OCI-LY7 (cell line): ENCODE results near the gene CRTAP. TPM values are rescaled to one million over a fixed set of nuclear protein-coding genes. Genes with fewer than 3 reads are reported as not detected.
"Not testable (repeated sequence)": the region's sequence is repeated elsewhere in the genome, so short reads cannot be mapped to it uniquely, and the experiment has no call there.

Source experiments
- BruUV-seq: library from RNA; stranded (reverse); fragments of 400-500 nt; replicated peaks from 2 replicates; lab custom pipeline; 2021; lab: Mats Ljungman, UMichigan
- CTCF ChIA-PET: fragments of 300-600 bp; sonication (Branson Sonifier 250); formaldehyde crosslinking; loops from one replicate; lab custom pipeline; 2022; ENCODE audit warnings: antibody characterized with exemption; ENCODE audit not compliant: unreplicated experiment; lab: Charles Lee
- POLR2A ChIA-PET: fragments of 300-600 bp; sonication (Branson Sonifier 250); formaldehyde crosslinking; loops from one replicate; lab custom pipeline; 2022; ENCODE audit warnings: antibody characterized with exemption; lab: Charles Lee
- DNase-seq: peaks from one replicate; pipeline ENCODE4 v3.0.0-alpha.2; 2015; ENCODE audit warnings: low spot score
- H2AFZ ChIP-seq: fragments of 200-600 bp; sonication (generic), shearing (Covaris generic); 2 replicates; pipeline ENCODE4 v1.6.1; 2014; ENCODE audit warnings: mild to moderate bottlenecking, antibody characterized with exemption, low read length, moderate library complexity
- H3K27ac ChIP-seq: fragments of 200-600 bp; sonication (generic); 2 replicates; pipeline ENCODE4 v1.5.1; 2014; ENCODE audit warnings: mixed run types, low read depth, mild to moderate bottlenecking, moderate library complexity, low read length, inconsistent platforms; ENCODE audit not compliant: poor library complexity, severe bottlenecking
- H3K36me3 ChIP-seq: fragments of 200-600 bp; sonication (generic); 2 replicates; pipeline ENCODE4 v1.6.1; 2014; ENCODE audit warnings: mild to moderate bottlenecking, antibody characterized with exemption, low read length, moderate library complexity, mixed read lengths; ENCODE audit not compliant: insufficient read depth
- H3K4me1 ChIP-seq: fragments of 200-600 bp; sonication (generic); 2 replicates; pipeline ENCODE4 v1.5.1; 2014; ENCODE audit warnings: mild to moderate bottlenecking, low read length; ENCODE audit not compliant: insufficient read depth, poor library complexity, severe bottlenecking
- H3K4me2 ChIP-seq: fragments of 200-600 bp; sonication (generic); 2 replicates; pipeline ENCODE4 v1.6.1; 2014; ENCODE audit warnings: mild to moderate bottlenecking, low read length
- H3K4me3 ChIP-seq: fragments of 200-600 bp; sonication (generic); 2 replicates; pipeline ENCODE4 v1.5.1; 2014; ENCODE audit warnings: mild to moderate bottlenecking, low read depth, low read length; ENCODE audit not compliant: poor library complexity, severe bottlenecking
- H3K79me2 ChIP-seq: fragments of 200-600 bp; sonication (generic); 2 replicates; pipeline ENCODE4 v1.6.1; 2016; ENCODE audit warnings: low read depth, mild to moderate bottlenecking, low read length, moderate library complexity, mixed read lengths; ENCODE audit not compliant: insufficient read depth
- H3K9me2 ChIP-seq: fragments of 200-600 bp; sonication (generic); 2 replicates; pipeline ENCODE4 v1.6.1; 2016; ENCODE audit warnings: mild to moderate bottlenecking, low read length, mixed read lengths; ENCODE audit not compliant: insufficient read depth
- H3K9me3 ChIP-seq: fragments of 200-600 bp; sonication (generic); 2 replicates; pipeline ENCODE4 v1.6.1; 2014; ENCODE audit warnings: mild to moderate bottlenecking, mixed run types, low read length, mixed read lengths
- H4K20me1 ChIP-seq: fragments of 200-600 bp; sonication (generic); 2 replicates; pipeline ENCODE4 v1.6.1; 2014; ENCODE audit warnings: mild to moderate bottlenecking, antibody characterized with exemption, low read length, moderate library complexity, mixed read lengths; ENCODE audit not compliant: insufficient read depth
- CTCF ChIP-seq: fragments of 200-600 bp; sonication (generic); conservative IDR thresholded peaks from 2 replicates; pipeline ENCODE4 v1.5.1; 2014; ENCODE audit warnings: mild to moderate bottlenecking, antibody characterized with exemption, low read length, moderate library complexity, mixed read lengths
- EZH2phosphoT487 ChIP-seq: fragments of 200-600 bp; sonication (generic); IDR thresholded peaks from 2 replicates; pipeline ENCODE4 v1.6.1; 2018; ENCODE audit warnings: low read depth, borderline replicate concordance, mild to moderate bottlenecking, mixed run types, antibody characterized with exemption, low read length, moderate library complexity, mixed read lengths
- intact Hi-C: fragments of 100-400 bp; cut with micrococcal nuclease; formaldehyde crosslinking; loops from one replicate; pipeline ENCODE4 v1.10.0; 2022; ENCODE audit not compliant: unreplicated experiment
- total RNA-seq, 2 experiments: library from RNA; depleted of rRNA in 1 of 2; stranded (reverse); fragments of >200 nt in 1 of 2; shearing (Covaris generic) in 1 of 2; gene quantifications; 2 replicates each; pipeline ENCODE4 v1.2.3, GENCODE V29; 2014 to 2022

The CRTAP gene
- total RNA-seq, 2 experiments from 2014 or later, result 19.2 to 53.7 TPM

- ChIA-PET CTCF (no interaction called here), POLR2A (no interaction called here)
- intact Hi-C loops, result no loop called here
- Histone ChIP-seq H3K36me3 (no peaks in the 10 kb centered on the region), H4K20me1 (no peaks in the 10 kb centered on the region), H3K4me1 (peaks cover 5% of the 10 kb centered on the region), H3K4me2 (no peak overlapping the region), H3K4me3 (no peak overlapping the region), H3K27ac (no peak overlapping the region), H3K9me3 (no peaks in the 10 kb centered on the region), H3K9me2 (no peaks in the 10 kb centered on the region), H2AFZ (no peak overlapping the region), H3K79me2 (no peaks in the 10 kb centered on the region)
- BruUV-seq, result no TSS peak
- TF ChIP-seq CTCF (no peak), EZH2phosphoT487 (no peak)
- no peak for DNase-seq
Observed at GRCh38 chr3:33159234-33159633, 45.4 kb downstream of the CRTAP start.

- Histone ChIP-seq H3K9me2 (no peaks in the 10 kb centered on the region), H3K27ac (no peak overlapping the region), H3K4me1 (peaks cover 1% of the 10 kb centered on the region), H2AFZ (no peak overlapping the region), H3K36me3 (no peaks in the 10 kb centered on the region), H3K9me3 (no peaks in the 10 kb centered on the region), H3K79me2 (no peaks in the 10 kb centered on the region), H3K4me2 (no peak overlapping the region), H4K20me1 (no peaks in the 10 kb centered on the region), H3K4me3 (no peak overlapping the region)
- no TSS peak for BruUV-seq
- TF ChIP-seq CTCF (no peak), EZH2phosphoT487 (no peak)
- intact Hi-C loops, result no loop called here
- no peak for DNase-seq
- CTCF ChIA-PET, result no interaction called here
- POLR2A ChIA-PET, result no interaction called here
Observed at GRCh38 chr3:33159981-33160380, 46.2 kb downstream of the CRTAP start.

- intact Hi-C loops, H3K9me2 ChIP-seq, H3K4me2 ChIP-seq, DNase-seq, POLR2A ChIA-PET, H4K20me1 ChIP-seq, H3K27ac ChIP-seq, BruUV-seq, H3K4me3 ChIP-seq, H3K4me1 ChIP-seq, H2AFZ ChIP-seq, H3K36me3 ChIP-seq, H3K9me3 ChIP-seq, CTCF ChIA-PET, H3K79me2 ChIP-seq: not testable (repeated sequence)
Observed at GRCh38 chr3:33162621-33163020, 48.8 kb downstream of the CRTAP start.
